HG03342 (cell line): ENCODE data around the gene STK4.
"Not testable (repeated sequence)": the region's sequence is repeated elsewhere in the genome, so short reads cannot be mapped to it uniquely, and the experiment has no call there.

Source experiments
- ATAC-seq: cut with Tn5 transposase; IDR thresholded peaks from one replicate; pipeline ENCODE4 v1.9.1; 2021; ENCODE audit warnings: mild to moderate bottlenecking, moderate library complexity; ENCODE audit not compliant: unreplicated experiment

STK4 gene

GRCh38 chr20:45052698-45053429 lies 86.6 kb downstream of the STK4 start:
- peak; percentile 56 for ATAC-seq

GRCh38 chr20:45053430-45054351 lies 87.4 kb downstream of the STK4 start:
- ATAC-seq: no peak

GRCh38 chr20:45055056-45055455 lies 88.7 kb downstream of the STK4 start:
- ATAC-seq: no peak

- ATAC-seq: no peak
Measured at GRCh38 chr20:45056473-45057173, 90.3 kb downstream of the STK4 start.

GRCh38 chr20:45058168-45058850 lies 92.0 kb downstream of the STK4 start:
- ATAC-seq: no peak

GRCh38 chr20:45059022-45059728 lies 92.9 kb downstream of the STK4 start:
- ATAC-seq: no peak

- ATAC-seq: no peak
Measured at GRCh38 chr20:45060294-45060693, 94.0 kb downstream of the STK4 start.

GRCh38 chr20:45061244-45061643 lies 94.9 kb downstream of the STK4 start:
- no peak for ATAC-seq

GRCh38 chr20:45063107-45063506 lies 96.8 kb downstream of the STK4 start:
- not testable (repeated sequence) for ATAC-seq

- no peak for ATAC-seq
Measured at GRCh38 chr20:45064812-45065211, 98.5 kb downstream of the STK4 start.

- no peak for ATAC-seq
Measured at GRCh38 chr20:45066372-45066771, 100.1 kb downstream of the STK4 start.

GRCh38 chr20:45067087-45067486 lies 100.8 kb downstream of the STK4 start:
- ATAC-seq: no peak

- ATAC-seq: no peak
Measured at GRCh38 chr20:45067558-45067957, 101.2 kb downstream of the STK4 start.

- ATAC-seq: no peak
Measured at GRCh38 chr20:45069261-45069660, 102.9 kb downstream of the STK4 start.

GRCh38 chr20:45070932-45071632 lies 104.8 kb downstream of the STK4 start:
- ATAC-seq: no peak

GRCh38 chr20:45072066-45072465 lies 105.8 kb downstream of the STK4 start:
- ATAC-seq: no peak

- no peak for ATAC-seq
Measured at GRCh38 chr20:45073221-45073620, 106.9 kb downstream of the STK4 start.

- ATAC-seq: no peak
Measured at GRCh38 chr20:45077559-45077958, 111.2 kb downstream of the STK4 start.

GRCh38 chr20:45080867-45081624 lies 114.7 kb downstream of the STK4 start:
- no peak for ATAC-seq
